GM21381 (cell line): ENCODE results near the gene ARRDC3.
"Not testable (repeated sequence)": the region's sequence is repeated elsewhere in the genome, so short reads cannot be mapped to it uniquely, and the experiment has no call there.

Experiments used
- ATAC-seq: cut with Tn5 transposase; IDR thresholded peaks from one replicate; pipeline ENCODE4 v1.9.1; 2021; ENCODE audit warnings: mild to moderate bottlenecking, moderate library complexity; ENCODE audit not compliant: unreplicated experiment

ARRDC3 gene, protein sequence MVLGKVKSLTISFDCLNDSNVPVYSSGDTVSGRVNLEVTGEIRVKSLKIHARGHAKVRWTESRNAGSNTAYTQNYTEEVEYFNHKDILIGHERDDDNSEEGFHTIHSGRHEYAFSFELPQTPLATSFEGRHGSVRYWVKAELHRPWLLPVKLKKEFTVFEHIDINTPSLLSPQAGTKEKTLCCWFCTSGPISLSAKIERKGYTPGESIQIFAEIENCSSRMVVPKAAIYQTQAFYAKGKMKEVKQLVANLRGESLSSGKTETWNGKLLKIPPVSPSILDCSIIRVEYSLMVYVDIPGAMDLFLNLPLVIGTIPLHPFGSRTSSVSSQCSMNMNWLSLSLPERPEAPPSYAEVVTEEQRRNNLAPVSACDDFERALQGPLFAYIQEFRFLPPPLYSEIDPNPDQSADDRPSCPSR

DNA sequence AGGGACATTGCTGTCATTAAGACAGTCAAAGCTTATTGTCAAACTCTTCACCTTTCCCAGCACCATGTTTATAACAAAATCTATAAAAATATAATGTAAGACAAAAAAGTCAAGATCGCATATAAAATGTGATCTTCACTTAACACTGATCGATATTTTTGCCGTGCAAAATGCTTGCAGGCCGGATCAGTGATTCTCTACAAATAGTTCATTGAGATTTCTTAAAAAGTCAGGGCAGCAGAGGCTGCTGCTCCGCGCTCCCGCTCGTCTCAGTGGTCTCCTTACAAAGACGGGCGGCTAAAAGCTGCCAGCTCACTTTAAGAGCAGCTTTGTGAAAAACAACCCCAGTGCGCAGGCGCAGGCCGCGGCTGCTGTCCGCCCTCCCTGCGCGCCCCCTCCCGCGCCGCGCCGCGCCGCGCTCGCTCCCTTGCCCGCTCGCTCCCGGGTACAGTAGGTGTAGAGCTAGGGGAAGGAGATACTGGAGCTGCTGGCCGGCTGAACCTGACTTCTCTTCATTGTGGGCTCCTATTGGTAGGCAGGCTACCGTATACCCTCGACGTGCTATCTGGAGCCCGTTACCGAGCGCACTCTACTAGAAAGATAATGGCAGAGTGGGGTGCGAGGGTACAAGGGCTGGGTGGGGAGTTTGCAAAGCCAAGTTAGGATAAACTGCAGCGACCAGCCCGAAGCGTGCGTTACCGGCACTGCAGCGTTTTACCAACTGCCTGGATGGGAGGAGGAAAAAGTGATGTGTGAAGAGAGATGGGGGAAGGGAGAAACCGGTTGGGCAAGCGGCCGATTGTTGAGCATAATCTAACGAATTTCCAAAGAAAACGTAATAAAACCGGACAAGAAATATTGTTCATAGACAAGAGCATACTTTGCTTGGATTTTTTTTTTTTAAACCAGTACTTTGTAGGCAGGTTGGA is at the start of gene ARRDC3:
Gene ARRDC3, minus strand, starts transcription at position 291 of the 929 bp plus-strand sequence. Its CDS starts 225 bp downstream, at position 66.
- ATAC-seq, result peak; percentile 49

DNA sequence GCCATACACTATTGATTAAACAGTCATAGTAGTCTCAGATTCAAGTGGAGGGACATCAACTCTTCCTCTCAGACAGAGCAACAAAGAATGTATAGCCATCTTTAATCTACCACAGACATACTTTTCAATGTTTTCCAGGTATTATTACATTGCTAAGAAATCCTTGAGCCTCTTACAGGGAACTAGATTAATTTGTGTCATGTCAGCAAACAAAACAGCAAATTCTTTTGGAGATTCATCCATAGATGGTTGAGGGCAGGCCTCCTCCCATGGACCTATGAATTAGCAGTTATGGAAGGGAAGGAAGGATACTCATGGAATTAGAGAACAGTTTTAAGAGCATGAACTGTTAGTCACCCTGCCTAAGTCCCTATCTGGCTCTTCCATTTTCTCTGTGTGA is 47.8 kb upstream of the ARRDC3 start:
- ATAC-seq, result no peak

DNA sequence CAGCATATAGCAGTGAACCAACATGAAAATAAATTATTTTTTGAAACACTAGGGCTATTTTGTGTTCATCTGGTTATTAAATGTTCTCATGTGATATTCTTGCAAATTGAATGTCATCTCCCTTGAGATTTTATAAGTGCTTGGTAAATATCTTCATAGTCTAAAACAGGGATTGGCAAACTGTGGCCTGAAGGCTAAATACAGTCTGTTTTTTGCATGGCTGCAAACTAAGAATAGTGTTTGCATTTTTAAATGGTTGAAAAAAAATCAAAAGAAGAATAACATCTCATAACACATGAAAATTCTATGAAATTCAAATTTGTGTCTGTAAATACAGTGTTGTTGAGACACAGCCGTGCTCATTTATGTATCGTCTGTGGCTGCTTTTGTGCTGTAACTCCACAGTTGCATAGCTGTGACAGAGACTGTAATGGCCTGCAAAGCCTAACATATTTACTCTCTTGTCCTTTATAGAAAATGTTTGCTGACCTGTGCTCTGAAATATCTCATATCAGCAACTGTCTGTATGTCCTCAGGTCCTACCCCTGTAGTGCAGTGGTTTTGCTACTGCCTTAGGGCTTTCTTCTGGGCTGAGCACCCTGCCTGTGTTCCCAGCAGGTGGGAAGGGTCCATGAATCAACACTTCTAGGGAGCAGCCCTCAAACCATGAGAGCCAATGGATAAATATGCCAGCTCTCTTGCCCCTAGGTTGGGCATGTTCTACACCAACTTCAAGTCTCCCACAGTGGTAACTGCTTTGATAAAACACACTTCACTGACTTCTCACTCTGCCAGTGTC is 41.7 kb upstream of the ARRDC3 start:
- ATAC-seq, result no peak

DNA sequence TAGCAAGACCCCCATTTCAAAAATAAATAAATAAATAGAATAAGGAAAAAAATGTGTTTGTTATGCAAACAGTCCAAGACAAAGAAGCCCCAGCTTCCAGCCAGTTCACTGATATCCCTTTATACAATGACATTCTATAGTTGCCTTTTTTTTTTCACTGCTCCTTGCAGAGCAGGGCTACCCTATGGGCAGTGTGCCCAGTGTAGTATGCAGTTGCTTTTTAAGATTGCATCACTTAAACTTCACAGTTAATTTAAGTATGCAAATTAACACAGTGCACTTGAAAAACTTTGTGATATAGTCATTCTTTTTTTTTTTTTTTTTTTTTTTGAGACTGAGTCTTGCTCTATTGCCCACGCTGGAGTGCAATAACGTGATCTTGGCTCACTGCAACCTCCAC is 40.8 kb upstream of the ARRDC3 start:
- ATAC-seq, result no peak

DNA sequence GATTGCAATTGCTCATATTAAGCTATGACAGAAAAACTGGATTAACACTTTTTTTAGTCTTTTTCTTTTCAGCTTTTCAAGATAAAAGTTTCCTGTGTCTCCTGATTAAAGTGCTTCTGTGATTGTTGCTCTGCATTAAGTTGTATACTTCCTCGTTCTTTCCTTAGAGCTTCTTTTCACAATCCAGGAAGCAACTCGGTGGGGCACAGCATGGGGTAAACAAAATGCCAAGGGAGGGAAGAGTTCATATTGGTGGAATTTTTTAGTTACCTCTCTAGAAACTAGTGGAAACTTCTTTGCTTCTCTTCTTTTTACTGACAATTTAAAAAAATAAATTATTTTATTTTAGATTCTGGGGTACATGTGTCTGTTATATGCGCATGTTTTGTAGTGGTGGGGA is 37.8 kb upstream of the ARRDC3 start:
- ATAC-seq, result no peak

DNA sequence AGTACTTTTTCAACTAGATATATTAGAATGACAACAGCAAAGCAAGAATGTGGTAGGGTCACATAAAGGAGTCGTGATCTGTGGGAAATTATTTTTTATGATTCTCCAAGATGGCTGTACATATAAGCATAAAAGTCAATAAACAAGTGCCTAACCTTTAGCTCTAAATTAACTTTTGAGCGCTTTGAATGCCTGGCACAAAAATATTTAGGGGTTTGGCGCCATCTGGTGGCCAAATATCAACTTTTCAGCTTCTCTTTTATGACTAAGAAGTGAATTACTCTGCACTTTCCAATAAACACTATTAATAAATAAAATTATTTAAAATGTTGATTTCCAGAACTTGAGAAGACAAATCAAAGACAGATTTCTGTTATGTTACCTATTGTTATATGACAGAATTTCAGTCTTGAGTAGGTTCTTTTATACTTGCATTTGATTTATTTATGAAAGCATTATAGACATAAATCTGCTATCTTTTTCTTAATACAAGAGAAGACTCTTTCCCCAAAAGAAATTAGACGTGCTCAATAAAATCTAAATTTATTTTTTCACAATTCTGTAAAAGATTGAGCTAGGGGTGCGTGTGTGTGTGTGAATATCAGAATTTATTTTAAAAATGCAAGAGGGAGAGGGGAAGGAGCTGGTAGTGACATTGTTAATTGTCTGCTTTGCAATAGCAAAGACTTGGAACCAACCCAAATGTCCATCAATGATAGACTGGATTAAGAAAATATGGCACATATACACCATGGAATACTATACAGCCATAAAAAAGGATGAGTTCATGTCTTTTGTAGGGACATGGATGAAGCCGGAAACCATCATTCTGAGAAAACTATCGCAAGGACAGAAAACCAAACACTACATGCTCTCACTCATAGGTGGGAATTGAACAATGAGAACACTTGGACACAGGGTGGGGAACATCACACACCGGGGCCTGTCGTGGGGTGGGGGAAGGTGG is 36.7 kb upstream of the ARRDC3 start:
- ATAC-seq, result peak; percentile 55

DNA sequence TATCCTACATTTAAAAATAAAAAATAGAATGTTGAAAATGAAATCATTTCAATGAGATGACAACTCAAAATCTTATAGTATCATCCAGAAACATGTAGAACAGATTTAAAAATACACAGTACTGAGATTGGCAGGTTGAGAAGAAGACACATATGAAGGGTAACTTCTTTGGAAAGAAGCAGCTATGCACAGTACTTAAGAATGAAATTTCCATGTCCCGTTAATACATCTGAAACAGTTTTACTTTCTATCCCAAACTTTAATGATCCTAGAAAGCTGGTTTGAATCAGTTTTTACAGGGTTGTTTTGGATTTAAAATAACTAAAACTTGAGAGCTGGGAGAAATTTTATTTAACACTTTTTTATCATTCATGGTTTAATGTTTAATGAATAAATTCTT is 36.0 kb upstream of the ARRDC3 start:
- no peak for ATAC-seq

DNA sequence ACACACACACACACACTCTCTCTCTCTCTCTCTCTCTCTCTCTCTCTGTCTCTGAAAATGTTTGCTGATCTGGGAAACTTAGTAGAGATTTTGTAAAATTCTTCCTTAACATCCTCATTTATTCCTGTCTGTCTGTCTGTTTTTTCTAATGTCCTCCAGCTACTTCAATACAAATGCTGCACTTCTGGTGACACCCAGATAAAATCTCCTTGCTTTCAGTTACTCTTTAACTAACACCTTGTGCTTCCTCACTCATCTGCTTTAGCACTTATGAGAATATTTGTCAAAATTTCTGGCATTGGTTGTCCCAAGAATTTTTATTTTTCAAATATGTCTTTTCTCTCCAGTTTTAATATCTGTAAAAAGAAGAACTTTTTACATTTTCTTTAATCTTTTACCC is 35.0 kb upstream of the ARRDC3 start:
- ATAC-seq, result no peak

DNA sequence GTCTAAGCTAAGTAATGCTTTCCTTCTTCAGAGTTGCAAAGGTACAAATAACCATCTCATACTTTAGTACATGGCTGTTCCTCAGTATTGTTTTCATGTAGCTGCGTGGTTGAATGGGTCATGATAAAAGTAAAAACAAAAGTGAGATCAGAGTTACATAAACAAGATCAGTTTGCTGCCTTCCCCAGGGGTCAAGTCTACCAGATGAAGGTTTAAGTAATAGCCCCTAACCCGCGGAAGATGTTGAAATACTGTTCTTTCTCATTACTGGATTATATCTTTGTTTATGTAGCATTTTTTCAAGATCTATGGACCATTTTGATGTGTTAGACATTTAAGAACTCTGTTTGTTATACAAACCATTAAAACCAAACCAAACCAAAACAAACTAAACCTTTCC is 34.1 kb upstream of the ARRDC3 start:
- no peak for ATAC-seq

DNA sequence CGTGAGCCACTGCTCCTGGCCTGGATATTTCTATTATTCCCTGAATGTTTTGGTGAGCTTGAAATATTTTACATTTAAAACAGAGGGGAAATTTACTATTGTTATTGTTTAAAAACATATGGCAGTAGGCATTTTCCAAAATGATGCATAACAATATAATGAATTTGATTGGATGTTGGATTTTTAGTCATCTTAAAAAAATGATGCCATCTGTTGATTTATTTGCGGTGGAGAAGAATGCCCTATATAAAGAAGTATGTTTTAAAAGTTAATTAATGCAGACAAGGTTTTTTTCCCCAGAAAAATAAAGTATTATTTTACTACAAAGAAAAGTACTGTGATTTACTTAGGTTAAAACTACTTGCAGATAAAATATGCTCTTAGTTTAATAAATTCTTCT is 33.4 kb upstream of the ARRDC3 start:
- ATAC-seq, result no peak

DNA sequence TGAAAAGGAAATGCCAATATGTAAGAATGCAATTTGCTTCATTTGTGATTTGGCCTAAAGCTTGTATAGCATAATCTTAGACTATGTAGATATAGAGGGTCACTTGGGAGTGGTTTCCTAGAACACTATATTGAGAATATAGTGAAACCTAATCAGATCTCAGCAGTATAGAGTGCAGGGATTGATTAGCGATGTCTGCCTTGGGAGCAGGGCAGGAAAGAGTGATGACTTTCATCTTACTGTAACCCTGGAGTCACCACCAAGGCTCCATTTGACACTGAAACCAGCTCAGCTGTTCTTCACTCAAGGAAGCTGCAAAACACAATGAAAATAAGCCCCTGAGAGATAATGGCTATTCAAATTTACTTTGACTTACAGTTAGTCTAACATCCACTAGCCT is 26.2 kb upstream of the ARRDC3 start:
- ATAC-seq, result no peak

DNA sequence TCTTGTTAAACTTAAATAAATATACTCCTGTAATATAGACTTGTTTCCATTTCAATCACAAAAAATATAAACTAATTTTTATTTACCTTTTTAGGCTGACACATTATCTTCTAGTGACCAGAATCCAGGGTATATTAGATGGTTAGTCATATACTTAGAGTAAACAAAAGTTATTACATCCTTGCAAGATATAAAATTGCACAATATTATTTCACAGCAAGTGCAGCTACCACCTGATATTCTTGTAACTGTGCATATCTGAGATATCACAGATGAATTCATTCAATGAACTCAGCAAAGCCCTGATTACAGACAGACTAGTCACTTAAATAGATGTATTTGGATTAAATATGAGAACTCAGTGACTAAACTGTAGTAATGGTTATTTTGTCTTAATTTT is 25.6 kb upstream of the ARRDC3 start:
- ATAC-seq, result no peak

DNA sequence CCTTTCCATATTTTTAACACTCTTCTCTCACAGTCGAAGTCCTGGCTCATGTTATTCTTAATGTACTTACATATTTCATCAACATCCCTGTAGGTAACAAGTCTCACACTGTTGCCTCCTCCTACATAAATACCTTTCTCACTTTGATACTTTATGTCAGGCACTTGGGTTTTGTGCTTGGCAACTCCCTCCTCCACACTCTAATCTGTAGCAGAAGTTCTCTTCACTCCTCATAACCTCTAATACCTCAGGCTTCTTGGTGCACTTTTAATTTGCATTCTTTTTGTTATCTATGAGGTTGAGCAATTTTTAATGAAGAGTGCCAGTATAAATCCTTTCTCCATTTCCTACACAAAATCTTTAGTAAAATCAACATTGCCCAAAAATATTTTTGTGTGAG is 24.1 kb upstream of the ARRDC3 start:
- ATAC-seq, result no peak

DNA sequence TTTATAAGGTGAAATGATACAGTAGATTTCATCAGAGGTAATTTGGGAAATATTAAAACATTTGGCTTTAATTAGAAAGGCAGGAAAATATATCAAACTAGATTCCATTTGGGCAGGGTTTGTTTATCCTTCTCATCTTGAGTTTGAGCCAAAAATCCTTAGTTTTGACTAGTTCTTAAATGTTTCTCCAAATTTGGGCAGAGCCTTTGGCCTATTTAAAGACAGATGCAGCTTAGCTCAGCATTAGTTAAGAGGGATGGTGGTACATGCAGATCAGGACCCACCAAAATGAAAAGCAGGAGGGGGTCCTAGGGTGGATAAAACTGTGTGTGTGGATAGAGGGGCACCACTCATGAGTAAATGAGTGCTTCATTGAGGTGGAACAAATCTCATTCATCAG is 20.3 kb upstream of the ARRDC3 start:
- no peak for ATAC-seq

DNA sequence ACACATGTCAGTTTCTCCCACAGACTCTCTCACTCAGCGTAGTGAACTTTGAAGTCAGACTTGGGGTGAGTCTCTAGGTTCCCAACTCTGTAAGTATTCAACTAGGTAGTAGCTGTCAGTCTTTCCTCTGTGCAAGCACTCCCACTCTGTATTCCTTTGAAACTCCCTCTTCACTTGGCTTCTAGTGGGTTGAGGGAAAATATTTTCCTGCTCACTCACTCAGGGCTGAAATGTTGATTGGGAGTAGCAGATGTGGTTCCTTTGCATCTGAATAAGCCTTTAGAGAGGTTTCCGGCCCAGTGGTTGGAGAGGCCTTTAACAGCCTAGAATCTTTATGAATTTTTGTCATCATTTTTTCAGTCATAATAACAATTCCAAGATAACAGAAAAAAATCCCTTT is 18.1 kb upstream of the ARRDC3 start:
- ATAC-seq, result no peak

DNA sequence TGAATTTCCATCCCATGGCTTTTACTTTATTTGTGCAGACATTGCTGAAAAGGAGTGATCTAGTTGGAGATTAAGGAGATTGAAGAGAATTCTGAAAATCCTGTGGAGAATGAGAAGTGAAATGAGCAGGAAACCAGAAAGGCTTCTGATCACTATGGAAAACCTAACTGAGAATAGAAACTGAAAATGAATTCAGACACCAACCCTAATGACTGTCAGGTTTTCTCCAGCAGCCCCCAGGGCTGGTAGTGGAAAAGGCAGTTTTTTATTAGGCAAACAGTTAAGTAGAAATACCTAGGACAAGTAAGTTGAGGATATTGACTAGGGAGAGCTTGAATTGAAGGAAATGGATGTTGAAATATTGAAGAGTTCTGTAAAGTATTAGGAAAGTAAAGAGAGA is 14.7 kb upstream of the ARRDC3 start:
- peak; percentile 62 for ATAC-seq

DNA sequence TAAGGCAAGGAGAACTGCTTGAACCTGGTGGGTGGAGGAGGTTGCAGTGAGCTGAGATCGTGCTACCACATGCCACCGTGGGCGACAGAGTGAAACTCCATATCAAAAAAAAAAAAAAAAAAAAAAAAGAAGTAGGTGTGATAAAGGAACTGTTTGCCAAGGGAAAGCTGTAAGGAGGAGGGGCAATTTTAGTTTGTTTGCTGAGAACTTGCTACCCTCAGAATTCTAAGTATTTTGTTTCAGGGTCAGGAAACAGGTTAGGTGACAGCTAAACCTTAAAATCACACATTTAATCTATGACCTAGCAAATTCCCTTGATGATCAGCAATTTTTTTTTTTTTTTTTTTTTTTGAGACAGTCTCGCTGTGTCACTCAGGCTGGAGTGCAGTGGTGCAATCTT is 7.2 kb upstream of the ARRDC3 start:
- no peak for ATAC-seq

DNA sequence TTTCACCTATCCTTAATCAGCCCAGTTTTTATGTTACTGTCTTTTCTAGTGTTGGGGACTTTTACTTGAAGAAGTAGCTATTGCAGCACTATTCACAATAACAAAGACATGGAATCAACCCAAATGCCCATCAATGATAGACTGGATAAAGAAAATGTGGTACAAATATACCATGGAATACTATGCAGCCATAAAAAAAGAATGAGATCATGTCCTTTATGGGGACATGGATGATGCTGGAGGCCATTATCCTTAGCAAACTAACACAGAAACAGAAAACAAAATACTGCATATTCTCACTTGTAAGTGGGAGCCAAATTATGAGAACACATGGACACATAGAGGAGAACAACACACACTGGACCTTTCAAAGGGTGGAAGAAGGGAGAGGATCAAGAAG is 6.4 kb upstream of the ARRDC3 start:
- not testable (repeated sequence) for ATAC-seq

DNA sequence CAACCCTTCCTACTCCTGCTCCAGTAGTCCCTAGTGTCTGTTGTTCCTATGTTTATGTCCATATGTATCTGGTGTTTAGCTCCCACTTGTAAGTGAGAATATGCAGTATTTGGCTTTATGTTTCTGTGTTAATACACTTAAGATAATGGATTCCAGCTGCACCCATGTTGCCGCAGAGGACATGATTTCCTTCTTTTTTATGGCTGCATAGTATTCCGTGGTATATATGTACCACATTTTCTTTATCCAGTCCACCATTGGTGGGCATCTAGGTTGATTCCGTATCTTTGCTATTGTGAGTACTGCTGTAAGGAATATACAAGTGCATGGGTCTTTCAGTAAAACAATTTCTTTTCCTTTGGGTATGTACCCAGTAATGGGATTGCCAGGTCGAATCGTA is 5.2 kb upstream of the ARRDC3 start:
- no peak for ATAC-seq

DNA sequence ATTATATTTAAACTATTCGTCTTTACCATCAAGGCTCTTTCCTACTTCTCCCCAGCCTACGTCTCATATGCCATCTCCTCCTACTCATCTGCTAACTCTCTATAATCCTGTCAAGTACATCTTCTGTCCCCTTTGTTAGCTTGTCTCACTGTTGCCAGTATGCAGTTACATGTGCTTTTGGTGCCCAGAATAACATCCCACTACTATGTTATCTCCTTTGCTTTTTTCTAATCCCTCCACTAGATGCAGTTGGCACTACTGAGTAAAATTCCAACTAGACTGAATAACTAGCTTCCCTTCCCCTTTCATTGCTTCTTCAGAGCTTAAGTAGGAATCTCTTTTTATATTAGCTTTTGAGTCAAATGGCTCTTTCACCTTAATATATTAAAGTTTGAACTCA is 3.0 kb upstream of the ARRDC3 start:
- no peak for ATAC-seq
